Astrocyte (in vitro differentiated cells and primary cell): ENCODE measurements around the gene PHYHD1. TPM values are rescaled to one million over a fixed set of nuclear protein-coding genes. Genes with fewer than 3 reads are reported as not detected.
A peak's percentile ranks its signal among the peaks of the same experiment; 100 is the strongest.

Experiments used
- DNase-seq: peaks from one replicate; pipeline ENCODE4 v3.0.0-alpha.2; 2010; ENCODE audit warnings: low read depth
- FAIRE-seq: peaks from 2 replicates; lab custom pipeline; 2011; peaks lifted over from hg19 to GRCh38; lab: Jason Lieb, UNC
- H2AFZ ChIP-seq: 2 replicates; pipeline ENCODE4 v1.6.0; 2012; ENCODE audit warnings: low read depth, low read length, inconsistent platforms
- H3K27ac ChIP-seq: 2 replicates; pipeline ENCODE4 v1.5.1; 2011; ENCODE audit warnings: low read depth, low read length, inconsistent platforms
- H3K27me3 ChIP-seq: 2 replicates; pipeline ENCODE4 v1.6.0; 2011; ENCODE audit warnings: low read length, inconsistent platforms; ENCODE audit not compliant: insufficient read depth
- H3K36me3 ChIP-seq: 2 replicates; pipeline ENCODE4 v1.5.1; 2011; ENCODE audit warnings: low read length, inconsistent platforms; ENCODE audit not compliant: insufficient read depth
- H3K4me1 ChIP-seq: 2 replicates; pipeline ENCODE4 v1.5.1; 2011; ENCODE audit warnings: low read length, inconsistent platforms; ENCODE audit not compliant: insufficient read depth
- H3K4me2 ChIP-seq: 2 replicates; pipeline ENCODE4 v1.6.0; 2012; ENCODE audit warnings: low read length, inconsistent platforms
- H3K4me3 ChIP-seq: 2 replicates; pipeline ENCODE4 v1.5.1; 2011; ENCODE audit warnings: low read depth, mild to moderate bottlenecking, low read length, inconsistent platforms; ENCODE audit not compliant: insufficient read depth
- H3K79me2 ChIP-seq: 2 replicates; pipeline ENCODE4 v1.6.0; 2012; ENCODE audit warnings: mild to moderate bottlenecking, low read length, inconsistent platforms; ENCODE audit not compliant: insufficient read depth
- H3K9ac ChIP-seq: 2 replicates; pipeline ENCODE4 v1.6.0; 2012; ENCODE audit warnings: mild to moderate bottlenecking, low read length, inconsistent platforms
- H3K9me3 ChIP-seq: 2 replicates; pipeline ENCODE4 v1.5.1; 2012; ENCODE audit warnings: low read depth, mild to moderate bottlenecking, low read length, inconsistent platforms; ENCODE audit not compliant: insufficient read depth
- H4K20me1 ChIP-seq: 2 replicates; pipeline ENCODE4 v1.6.0; 2012; ENCODE audit warnings: low read length, inconsistent platforms; ENCODE audit not compliant: insufficient read depth
- H3K27ac Mint-ChIP-seq: one replicate; pipeline ENCODE4 v1.8.0; 2021; ENCODE audit warnings: mild to moderate bottlenecking, mixed read lengths; ENCODE audit not compliant: unreplicated experiment
- H3K27me3 Mint-ChIP-seq: one replicate; pipeline ENCODE4 v1.8.0; 2021; ENCODE audit warnings: low read depth, mixed read lengths; ENCODE audit not compliant: unreplicated experiment
- H3K36me3 Mint-ChIP-seq: one replicate; pipeline ENCODE4 v1.8.0; 2021; ENCODE audit warnings: low read depth, mixed read lengths; ENCODE audit not compliant: unreplicated experiment
- H3K4me1 Mint-ChIP-seq: one replicate; pipeline ENCODE4 v1.8.0; 2021; ENCODE audit warnings: low read depth, mixed read lengths; ENCODE audit not compliant: unreplicated experiment
- H3K4me3 Mint-ChIP-seq: one replicate; pipeline ENCODE4 v1.8.0; 2021; ENCODE audit warnings: mild to moderate bottlenecking, moderate library complexity, mixed read lengths; ENCODE audit not compliant: unreplicated experiment
- H3K9me3 Mint-ChIP-seq: one replicate; pipeline ENCODE4 v1.8.0; 2021; ENCODE audit warnings: mild to moderate bottlenecking, mixed read lengths; ENCODE audit not compliant: unreplicated experiment
- EZH2 ChIP-seq: IDR thresholded peaks from 2 replicates; pipeline ENCODE4 v1.6.1; 2012; ENCODE audit warnings: mild to moderate bottlenecking, low read length, inconsistent platforms; ENCODE audit not compliant: insufficient read depth
- total RNA-seq: library from RNA; stranded (reverse); gene quantifications from 2 replicates; pipeline ENCODE4 v1.2.1, GENCODE V29; 2021
- TF ChIP-seq, protein P1 (sequence below): IDR thresholded peaks from 2 replicates; pipeline ENCODE4 v1.5.1; 2011; ENCODE audit warnings: low read depth, mild to moderate bottlenecking, inconsistent platforms, low read length, moderate library complexity; ENCODE audit not compliant: insufficient read depth

Gene PHYHD1
- total RNA-seq, 1 donor from 2014 or later: 6.1 TPM

- H3K9me3 ChIP-seq: no peaks in the 10 kb centered on the region
- H3K27me3 Mint-ChIP-seq: peaks cover 5% of the 10 kb centered on the region
- H3K36me3 Mint-ChIP-seq: peaks cover 2% of the 10 kb centered on the region
- no peaks in the 10 kb centered on the region for H3K36me3 ChIP-seq
- no peak overlapping the region for H3K27ac Mint-ChIP-seq
- no peaks in the 10 kb centered on the region for H3K79me2 ChIP-seq
- no peak overlapping the region for H3K27ac ChIP-seq
- no peak for DNase-seq
- peaks cover 12% of the 10 kb centered on the region for H3K4me1 Mint-ChIP-seq
- no peaks in the 10 kb centered on the region for H3K9me3 Mint-ChIP-seq
- H3K27me3 ChIP-seq: no peaks in the 10 kb centered on the region
- no peaks in the 10 kb centered on the region for H4K20me1 ChIP-seq
- no peak overlapping the region for H3K4me2 ChIP-seq
- H3K9ac ChIP-seq: no peak overlapping the region
- no peak overlapping the region for H3K4me3 ChIP-seq
- H3K4me3 Mint-ChIP-seq: no peak overlapping the region
- FAIRE-seq: no peak
- no peak overlapping the region for H2AFZ ChIP-seq
- TF ChIP-seq, protein P1, sequence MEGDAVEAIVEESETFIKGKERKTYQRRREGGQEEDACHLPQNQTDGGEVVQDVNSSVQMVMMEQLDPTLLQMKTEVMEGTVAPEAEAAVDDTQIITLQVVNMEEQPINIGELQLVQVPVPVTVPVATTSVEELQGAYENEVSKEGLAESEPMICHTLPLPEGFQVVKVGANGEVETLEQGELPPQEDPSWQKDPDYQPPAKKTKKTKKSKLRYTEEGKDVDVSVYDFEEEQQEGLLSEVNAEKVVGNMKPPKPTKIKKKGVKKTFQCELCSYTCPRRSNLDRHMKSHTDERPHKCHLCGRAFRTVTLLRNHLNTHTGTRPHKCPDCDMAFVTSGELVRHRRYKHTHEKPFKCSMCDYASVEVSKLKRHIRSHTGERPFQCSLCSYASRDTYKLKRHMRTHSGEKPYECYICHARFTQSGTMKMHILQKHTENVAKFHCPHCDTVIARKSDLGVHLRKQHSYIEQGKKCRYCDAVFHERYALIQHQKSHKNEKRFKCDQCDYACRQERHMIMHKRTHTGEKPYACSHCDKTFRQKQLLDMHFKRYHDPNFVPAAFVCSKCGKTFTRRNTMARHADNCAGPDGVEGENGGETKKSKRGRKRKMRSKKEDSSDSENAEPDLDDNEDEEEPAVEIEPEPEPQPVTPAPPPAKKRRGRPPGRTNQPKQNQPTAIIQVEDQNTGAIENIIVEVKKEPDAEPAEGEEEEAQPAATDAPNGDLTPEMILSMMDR: no peak
- TF ChIP-seq EZH2: no peak
- peaks cover 11% of the 10 kb centered on the region for H3K4me1 ChIP-seq
Measured at GRCh38 chr9:128923493-128923883, 2.7 kb downstream of the PHYHD1 start.

- no peak overlapping the region for H3K9ac ChIP-seq
- Mint-ChIP-seq H3K4me3 (no peak overlapping the region), H3K27ac (no peak overlapping the region), H3K9me3 (no peaks in the 10 kb centered on the region), H3K27me3 (peaks cover 5% of the 10 kb centered on the region), H3K36me3 (no peaks in the 10 kb centered on the region), H3K4me1 (no peaks in the 10 kb centered on the region)
- no peak for TF ChIP-seq EZH2
- TF ChIP-seq, protein P1: peak; percentile 74
- H3K4me2 ChIP-seq: no peak overlapping the region
- FAIRE-seq: no peak
- no peaks in the 10 kb centered on the region for H3K27me3 ChIP-seq
- DNase-seq: peak; percentile 12
- H4K20me1 ChIP-seq: no peaks in the 10 kb centered on the region
- H3K4me3 ChIP-seq: no peak overlapping the region
- H3K79me2 ChIP-seq: no peaks in the 10 kb centered on the region
- H3K9me3 ChIP-seq: no peaks in the 10 kb centered on the region
- H2AFZ ChIP-seq: peak overlapping the region; percentile 23
- H3K27ac ChIP-seq: no peak overlapping the region
- H3K36me3 ChIP-seq: no peaks in the 10 kb centered on the region
- no peaks in the 10 kb centered on the region for H3K4me1 ChIP-seq
Measured at GRCh38 chr9:128927731-128928411, 7.1 kb downstream of the PHYHD1 start.

GRCh38 chr9:128928624-128929023, 7.8 kb downstream of the PHYHD1 start:
- Histone ChIP-seq H4K20me1 (no peaks in the 10 kb centered on the region), H3K27ac (no peak overlapping the region), H3K4me2 (no peak overlapping the region), H3K9ac (no peak overlapping the region), H2AFZ (no peak overlapping the region), H3K27me3 (no peaks in the 10 kb centered on the region), H3K4me1 (no peaks in the 10 kb centered on the region), H3K4me3 (no peak overlapping the region), H3K36me3 (no peaks in the 10 kb centered on the region), H3K9me3 (no peaks in the 10 kb centered on the region), H3K79me2 (no peaks in the 10 kb centered on the region)
- no peak for TF ChIP-seq EZH2
- TF ChIP-seq, protein P1: no peak
- no peaks in the 10 kb centered on the region for H3K36me3 Mint-ChIP-seq
- peak overlapping the region; percentile 34 for H3K27ac Mint-ChIP-seq
- peaks cover 5% of the 10 kb centered on the region for H3K27me3 Mint-ChIP-seq
- H3K4me3 Mint-ChIP-seq: no peak overlapping the region
- no peak for DNase-seq
- no peaks in the 10 kb centered on the region for H3K4me1 Mint-ChIP-seq
- FAIRE-seq: no peak
- H3K9me3 Mint-ChIP-seq: no peaks in the 10 kb centered on the region
